Activated B cell treated with CpG ODN at 0.5 μM for 24 hours (primary cell): ENCODE measurements around the gene DUSP12. TPM values are rescaled to one million over a fixed set of nuclear protein-coding genes. Genes with fewer than 3 reads are reported as not detected.

Source experiments
- ATAC-seq: fragments of 200-7000 bp; cut with Tn5 transposase; one replicate; pipeline ENCODE4 v1.10.0; 2021; ENCODE audit warnings: low read depth, mild to moderate bottlenecking, moderate library complexity
- CTCF ChIA-PET: fragments of 350-600 bp; sonication (Branson Sonifier 250); formaldehyde crosslinking; loops from one replicate; lab custom pipeline; 2021; ENCODE audit warnings: antibody characterized with exemption; lab: Charles Lee
- POLR2A ChIA-PET: fragments of 350-600 bp; sonication (Branson Sonifier 250); formaldehyde crosslinking; loops from one replicate; lab custom pipeline; 2021; ENCODE audit warnings: antibody characterized with exemption; lab: Charles Lee
- DNase-seq: peaks from one replicate; pipeline ENCODE4 v3.0.0; 2022
- H3K27ac Mint-ChIP-seq: one replicate; pipeline ENCODE4 v1.8.0; 2020; ENCODE audit warnings: mixed read lengths
- H3K27me3 Mint-ChIP-seq: one replicate; pipeline ENCODE4 v1.8.0; 2021; ENCODE audit warnings: mixed read lengths
- H3K36me3 Mint-ChIP-seq: one replicate; pipeline ENCODE4 v1.8.0; 2021; ENCODE audit warnings: low read depth, mixed read lengths
- H3K4me1 Mint-ChIP-seq: one replicate; pipeline ENCODE4 v1.8.0; 2021; ENCODE audit warnings: mixed read lengths
- H3K4me3 Mint-ChIP-seq: one replicate; pipeline ENCODE4 v1.8.0; 2020; ENCODE audit warnings: mild to moderate bottlenecking, mixed read lengths
- H3K9me3 Mint-ChIP-seq: one replicate; pipeline ENCODE4 v1.8.0; 2020; ENCODE audit warnings: mixed read lengths
- intact Hi-C: fragments of 100-400 bp; cut with micrococcal nuclease; formaldehyde crosslinking; loops from one replicate; pipeline ENCODE4 v1.15.1; 2024
- total RNA-seq: library from RNA; stranded (reverse); gene quantifications from 2 replicates; pipeline ENCODE4 v1.2.3, GENCODE V29; 2022
- TF ChIP-seq, protein P1 (sequence below): fragments of 200-600 bp; IDR thresholded peaks from one replicate; pipeline ENCODE4 v1.8.0; 2022; ENCODE audit warnings: antibody characterized with exemption, mild to moderate bottlenecking

DUSP12 gene
- total RNA-seq, 1 donor from 2014 or later = 37.2 TPM

GRCh38 chr1:161718559-161719324 is 30.8 kb upstream of the DUSP12 start:
- no peaks in the 10 kb centered on the region for H3K27me3 Mint-ChIP-seq
- H3K36me3 Mint-ChIP-seq = peaks cover 11% of the 10 kb centered on the region
- H3K4me1 Mint-ChIP-seq = peaks cover 68% of the 10 kb centered on the region
- H3K4me3 Mint-ChIP-seq = peak overlapping the region; percentile 63
- no peaks in the 10 kb centered on the region for H3K9me3 Mint-ChIP-seq
- TF ChIP-seq, protein P1, sequence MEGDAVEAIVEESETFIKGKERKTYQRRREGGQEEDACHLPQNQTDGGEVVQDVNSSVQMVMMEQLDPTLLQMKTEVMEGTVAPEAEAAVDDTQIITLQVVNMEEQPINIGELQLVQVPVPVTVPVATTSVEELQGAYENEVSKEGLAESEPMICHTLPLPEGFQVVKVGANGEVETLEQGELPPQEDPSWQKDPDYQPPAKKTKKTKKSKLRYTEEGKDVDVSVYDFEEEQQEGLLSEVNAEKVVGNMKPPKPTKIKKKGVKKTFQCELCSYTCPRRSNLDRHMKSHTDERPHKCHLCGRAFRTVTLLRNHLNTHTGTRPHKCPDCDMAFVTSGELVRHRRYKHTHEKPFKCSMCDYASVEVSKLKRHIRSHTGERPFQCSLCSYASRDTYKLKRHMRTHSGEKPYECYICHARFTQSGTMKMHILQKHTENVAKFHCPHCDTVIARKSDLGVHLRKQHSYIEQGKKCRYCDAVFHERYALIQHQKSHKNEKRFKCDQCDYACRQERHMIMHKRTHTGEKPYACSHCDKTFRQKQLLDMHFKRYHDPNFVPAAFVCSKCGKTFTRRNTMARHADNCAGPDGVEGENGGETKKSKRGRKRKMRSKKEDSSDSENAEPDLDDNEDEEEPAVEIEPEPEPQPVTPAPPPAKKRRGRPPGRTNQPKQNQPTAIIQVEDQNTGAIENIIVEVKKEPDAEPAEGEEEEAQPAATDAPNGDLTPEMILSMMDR = no peak
- ATAC-seq (peak; percentile 85), DNase-seq (no peak)
- ChIA-PET CTCF (interaction anchor here (0.6 to 0.7 kb wide), 2 partner anchors 12 to 20 kb away, joined by 3 read pairs; no protein-coding TSS in a partner anchor), POLR2A (interaction anchor here (1.5 to 5.7 kb wide), 4 partner anchors 8 to 14 kb away, joined by 4 to 34 read pairs (median 12); partner anchors contain the start of gene FCRLA)
- H3K27ac Mint-ChIP-seq = peak overlapping the region; percentile 90
- intact Hi-C loops = loop anchor here (1.0 to 2.0 kb wide), 3 partner anchors 8 to 20 kb away; no protein-coding TSS in a partner anchor

DNA sequence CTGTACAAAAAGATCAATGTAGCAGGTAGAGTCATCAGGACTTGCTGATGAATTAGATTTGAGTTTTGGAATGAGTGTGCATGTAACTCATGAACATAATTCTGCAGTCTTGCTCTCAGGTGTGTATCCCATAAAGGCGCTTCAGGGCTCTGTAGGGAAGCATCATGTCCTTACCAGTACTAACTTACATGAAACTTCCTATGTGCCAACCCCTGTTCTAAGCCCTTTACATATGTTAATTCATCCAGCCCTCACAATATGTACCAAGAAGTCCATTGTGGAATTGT is 30.3 kb upstream of the DUSP12 start:
- Mint-ChIP-seq H3K4me1 (peaks cover 70% of the 10 kb centered on the region), H3K27me3 (no peaks in the 10 kb centered on the region), H3K36me3 (peaks cover 6% of the 10 kb centered on the region), H3K9me3 (no peaks in the 10 kb centered on the region), H3K4me3 (peak overlapping the region; percentile 63), H3K27ac (peak overlapping the region; percentile 90)
- intact Hi-C loops = loop anchor here (1.0 to 2.0 kb wide), 2 partner anchors 14 to 20 kb away; no protein-coding TSS in a partner anchor
- DNase-seq = no peak
- CTCF ChIA-PET = interaction anchor here (0.6 to 1.1 kb wide), 2 partner anchors 14 to 19 kb away, joined by 3 read pairs; no protein-coding TSS in a partner anchor
- POLR2A ChIA-PET = interaction anchor here (0.6 to 5.7 kb wide), 3 partner anchors 9 to 13 kb away, joined by 4 to 34 read pairs (median 5); partner anchors contain the start of gene FCRLA
- ATAC-seq = peak; percentile 51
- TF ChIP-seq, protein P1 = no peak

GRCh38 chr1:161720422-161720821 is 29.2 kb upstream of the DUSP12 start:
- TF ChIP-seq, protein P1 = no peak
- no peaks in the 10 kb centered on the region for H3K27me3 Mint-ChIP-seq
- intact Hi-C loops = no loop called here
- POLR2A ChIA-PET = interaction anchor here (1.0 to 5.7 kb wide), 3 partner anchors 12 to 15 kb away, joined by 3 to 34 read pairs (median 4); partner anchors contain the start of gene FCRLA
- no peak for ATAC-seq
- no peaks in the 10 kb centered on the region for H3K36me3 Mint-ChIP-seq
- peaks cover 75% of the 10 kb centered on the region for H3K4me1 Mint-ChIP-seq
- CTCF ChIA-PET = interaction anchor here (1.1 kb wide), 1 partner anchor 15 kb away, joined by 3 read pairs; no protein-coding TSS in a partner anchor
- no peaks in the 10 kb centered on the region for H3K9me3 Mint-ChIP-seq
- no peak overlapping the region for H3K4me3 Mint-ChIP-seq
- no peak overlapping the region for H3K27ac Mint-ChIP-seq
- DNase-seq = no peak

- H3K27me3 Mint-ChIP-seq = no peaks in the 10 kb centered on the region
- CTCF ChIA-PET = interaction anchor here (1.1 kb wide), 1 partner anchor 73 kb away, joined by 3 read pairs; no protein-coding TSS in a partner anchor
- peak within 1 kb of the TSS; percentile 50 for H3K27ac Mint-ChIP-seq
- ATAC-seq = no peak
- no peaks in the 10 kb centered on the region for H3K36me3 Mint-ChIP-seq
- POLR2A ChIA-PET = interaction anchor here (0.8 to 1.9 kb wide), 4 partner anchors 14 to 18 kb away, joined by 3 to 6 read pairs (median 4); partner anchors contain the start of gene FCRLA
- H3K4me1 Mint-ChIP-seq = peaks cover 79% of the 10 kb centered on the region
- H3K4me3 Mint-ChIP-seq = no peak within 1 kb of the TSS
- intact Hi-C loops = no loop called here
- DNase-seq = no peak
- H3K9me3 Mint-ChIP-seq = no peaks in the 10 kb centered on the region
- TF ChIP-seq, protein P1 = no peak
Observed at GRCh38 chr1:161720956-161721737, 28.4 kb upstream of the DUSP12 start, which contains the start of gene FCRLB. FCRLB (plus strand) TSS chr1:161721544; CDS start chr1:161722673, 1,129 bp downstream.
